Lower lobe of right lung (tissue), 2 donors: ENCODE measurements around the gene TMEM169. TPM values are rescaled to one million over a fixed set of nuclear protein-coding genes. Genes with fewer than 3 reads are reported as not detected.

ENCODE experiments used
- ATAC-seq, 2 donors: fragments of 200-7000 bp; cut with Tn5 transposase; one replicate each; pipeline ENCODE4 v1.9.1; 2020 to 2022; ENCODE audit warnings: mild to moderate bottlenecking in 2 of 2, moderate library complexity in 2 of 2
- DNase-seq: peaks from one replicate; pipeline ENCODE4 v3.0.0-alpha.2; 2020
- H3K27ac ChIP-seq: fragments of 200-600 bp; one replicate; pipeline ENCODE4 v1.8.0; 2022
- H3K27me3 ChIP-seq: fragments of 200-600 bp; one replicate; pipeline ENCODE4 v1.8.0; 2022; ENCODE audit warnings: low read depth
- H3K36me3 ChIP-seq: fragments of 200-600 bp; one replicate; pipeline ENCODE4 v1.8.0; 2022; ENCODE audit warnings: mild to moderate bottlenecking
- H3K4me1 ChIP-seq: fragments of 200-600 bp; one replicate; pipeline ENCODE4 v1.8.0; 2022
- H3K4me3 ChIP-seq: fragments of 200-600 bp; one replicate; pipeline ENCODE4 v1.8.0; 2022; ENCODE audit warnings: mild to moderate bottlenecking
- H3K9me3 ChIP-seq: fragments of 200-600 bp; one replicate; pipeline ENCODE4 v1.8.0; 2022
- intact Hi-C: fragments of 100-400 bp; cut with DNase I; formaldehyde crosslinking; loops from one replicate; pipeline ENCODE4 v1.11.0; 2022
- total RNA-seq: library from RNA; stranded (reverse); fragmentation: NEBNext Ultra II Directional; extraction: Animal tissue kit (Norgen Biotek cat#: 25700); gene quantifications from one replicate; pipeline ENCODE4 v1.2.1, GENCODE V29; 2021
- TF ChIP-seq, protein P1 (sequence below): fragments of 200-600 bp; IDR thresholded peaks from one replicate; pipeline ENCODE4 v1.8.0; 2022; ENCODE audit warnings: antibody characterized with exemption, mild to moderate bottlenecking
- donor health status: DM: no; HTN: yes; CAD: no; lungs with severe emphysema.

Gene TMEM169
- total RNA-seq, 1 donor from 2014 or later, result 1.2 TPM

DNA sequence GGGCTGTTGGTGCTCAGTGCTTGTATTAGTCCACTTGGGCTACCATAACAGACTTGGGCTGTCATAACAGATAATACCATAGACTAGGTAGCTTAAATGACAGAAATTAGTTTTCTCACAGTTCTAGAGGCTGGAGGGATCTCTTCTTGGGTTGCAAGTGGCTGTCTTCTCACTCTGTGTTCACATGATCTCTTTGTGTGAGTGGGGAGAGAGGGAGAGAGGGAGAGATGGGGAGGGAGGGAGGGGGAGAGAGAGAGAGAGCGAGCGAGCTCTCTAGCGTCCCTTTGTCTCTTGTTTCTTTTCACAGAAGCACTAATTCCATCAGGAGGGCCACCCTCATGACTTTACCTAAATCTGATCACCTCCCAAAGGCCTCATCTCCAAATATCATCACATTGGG lies 23.0 kb downstream of the TMEM169 start:
- Histone ChIP-seq H3K27ac (no peak overlapping the region), H3K4me1 (peaks cover 6% of the 10 kb centered on the region), H3K36me3 (no peaks in the 10 kb centered on the region), H3K9me3 (no peaks in the 10 kb centered on the region), H3K4me3 (no peak overlapping the region), H3K27me3 (no peaks in the 10 kb centered on the region)
- no peak for DNase-seq
- intact Hi-C loops, result no loop called here
- TF ChIP-seq, protein P1, sequence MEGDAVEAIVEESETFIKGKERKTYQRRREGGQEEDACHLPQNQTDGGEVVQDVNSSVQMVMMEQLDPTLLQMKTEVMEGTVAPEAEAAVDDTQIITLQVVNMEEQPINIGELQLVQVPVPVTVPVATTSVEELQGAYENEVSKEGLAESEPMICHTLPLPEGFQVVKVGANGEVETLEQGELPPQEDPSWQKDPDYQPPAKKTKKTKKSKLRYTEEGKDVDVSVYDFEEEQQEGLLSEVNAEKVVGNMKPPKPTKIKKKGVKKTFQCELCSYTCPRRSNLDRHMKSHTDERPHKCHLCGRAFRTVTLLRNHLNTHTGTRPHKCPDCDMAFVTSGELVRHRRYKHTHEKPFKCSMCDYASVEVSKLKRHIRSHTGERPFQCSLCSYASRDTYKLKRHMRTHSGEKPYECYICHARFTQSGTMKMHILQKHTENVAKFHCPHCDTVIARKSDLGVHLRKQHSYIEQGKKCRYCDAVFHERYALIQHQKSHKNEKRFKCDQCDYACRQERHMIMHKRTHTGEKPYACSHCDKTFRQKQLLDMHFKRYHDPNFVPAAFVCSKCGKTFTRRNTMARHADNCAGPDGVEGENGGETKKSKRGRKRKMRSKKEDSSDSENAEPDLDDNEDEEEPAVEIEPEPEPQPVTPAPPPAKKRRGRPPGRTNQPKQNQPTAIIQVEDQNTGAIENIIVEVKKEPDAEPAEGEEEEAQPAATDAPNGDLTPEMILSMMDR, result no peak
- no peak for ATAC-seq

DNA sequence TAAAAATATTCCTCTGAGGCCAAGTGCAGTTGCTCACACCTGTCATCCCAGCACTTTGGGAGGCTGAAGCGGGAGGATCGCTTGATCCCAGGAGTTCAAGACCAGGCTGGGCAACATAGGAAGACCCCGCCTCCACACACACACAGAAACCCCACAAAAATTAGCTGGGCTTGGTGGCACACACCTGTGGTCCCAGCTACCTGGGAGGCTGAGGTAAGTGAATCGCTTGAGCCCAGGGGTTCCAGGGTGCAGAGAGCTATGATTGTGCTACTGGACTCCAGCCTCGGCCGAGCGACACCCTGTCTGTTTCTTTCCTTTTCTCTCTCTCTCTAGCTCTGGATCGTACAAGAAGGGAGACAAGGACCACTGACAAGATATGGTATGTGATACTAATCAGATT lies 25.6 kb downstream of the TMEM169 start:
- ATAC-seq (no peak), DNase-seq (no peak)
- H3K4me3 ChIP-seq, result no peak overlapping the region
- no peaks in the 10 kb centered on the region for H3K9me3 ChIP-seq
- no peaks in the 10 kb centered on the region for H3K27me3 ChIP-seq
- H3K36me3 ChIP-seq, result peaks cover 11% of the 10 kb centered on the region
- peaks cover 25% of the 10 kb centered on the region for H3K4me1 ChIP-seq
- TF ChIP-seq, protein P1, result no peak
- intact Hi-C loops, result no loop called here
- no peak overlapping the region for H3K27ac ChIP-seq

DNA sequence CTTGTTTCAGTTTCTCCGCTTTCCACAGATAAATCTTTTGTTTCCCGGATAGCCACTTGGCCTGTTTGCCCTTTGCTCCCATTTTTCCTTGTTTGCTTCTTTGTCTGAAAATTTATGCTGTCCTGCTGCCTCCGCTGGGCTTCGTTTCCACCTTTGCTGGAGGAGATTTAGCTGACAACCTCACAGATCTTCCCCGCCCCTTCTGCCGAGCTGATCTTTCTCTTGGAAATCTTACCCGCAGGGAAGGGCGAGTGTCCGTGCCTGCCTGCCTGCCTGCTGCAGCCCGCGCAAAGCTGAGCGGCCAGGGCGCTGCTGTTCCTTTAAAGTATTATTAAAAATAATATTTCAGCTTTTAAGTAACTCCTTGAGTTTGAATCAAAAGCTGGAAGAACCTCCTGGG lies 26.0 kb downstream of the TMEM169 start:
- Histone ChIP-seq H3K4me1 (peaks cover 30% of the 10 kb centered on the region), H3K9me3 (no peaks in the 10 kb centered on the region), H3K4me3 (no peak overlapping the region), H3K27ac (no peak overlapping the region), H3K27me3 (no peaks in the 10 kb centered on the region), H3K36me3 (peaks cover 15% of the 10 kb centered on the region)
- ATAC-seq, result no peak
- no peak for DNase-seq
- intact Hi-C loops, result no loop called here
- TF ChIP-seq, protein P1, result no peak

DNA sequence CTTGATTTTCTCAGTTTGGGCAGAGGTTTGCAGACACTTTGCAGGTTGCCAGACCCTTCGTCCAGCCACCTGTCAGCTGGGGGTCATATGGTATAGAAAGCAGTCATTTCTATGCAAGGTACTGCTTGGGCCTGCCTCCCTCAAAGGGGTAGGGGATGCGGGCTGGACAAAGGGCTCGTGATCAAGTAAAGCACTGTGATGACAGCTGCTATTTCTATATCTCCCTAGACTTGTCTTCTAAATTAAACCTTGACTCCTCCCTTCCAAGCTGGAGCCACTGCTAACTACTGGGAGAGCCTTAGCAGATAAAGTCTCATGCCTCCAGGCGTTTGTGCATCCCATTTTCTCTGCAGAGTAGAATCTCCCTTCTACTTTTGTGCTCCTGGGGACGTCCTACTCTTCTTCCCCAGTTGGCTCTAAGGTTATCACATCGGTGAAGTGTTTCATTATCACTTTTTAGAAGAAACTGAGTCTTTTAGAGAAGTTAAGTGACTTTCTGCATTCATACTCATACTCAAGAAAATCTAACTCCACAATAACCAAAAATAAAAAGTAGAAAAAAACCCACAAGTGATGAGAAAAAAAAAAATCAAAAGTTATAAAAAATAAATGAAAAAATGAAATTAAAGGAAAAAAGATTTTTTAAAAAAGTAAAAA lies 26.7 kb downstream of the TMEM169 start:
- Histone ChIP-seq H3K9me3 (no peaks in the 10 kb centered on the region), H3K27ac (peak overlapping the region; percentile 94), H3K27me3 (no peaks in the 10 kb centered on the region), H3K4me1 (peaks cover 30% of the 10 kb centered on the region), H3K4me3 (peak overlapping the region; percentile 91), H3K36me3 (peaks cover 22% of the 10 kb centered on the region)
- TF ChIP-seq, protein P1, result no peak
- ATAC-seq (no peak), DNase-seq (no peak)
- intact Hi-C loops, result no loop called here

DNA sequence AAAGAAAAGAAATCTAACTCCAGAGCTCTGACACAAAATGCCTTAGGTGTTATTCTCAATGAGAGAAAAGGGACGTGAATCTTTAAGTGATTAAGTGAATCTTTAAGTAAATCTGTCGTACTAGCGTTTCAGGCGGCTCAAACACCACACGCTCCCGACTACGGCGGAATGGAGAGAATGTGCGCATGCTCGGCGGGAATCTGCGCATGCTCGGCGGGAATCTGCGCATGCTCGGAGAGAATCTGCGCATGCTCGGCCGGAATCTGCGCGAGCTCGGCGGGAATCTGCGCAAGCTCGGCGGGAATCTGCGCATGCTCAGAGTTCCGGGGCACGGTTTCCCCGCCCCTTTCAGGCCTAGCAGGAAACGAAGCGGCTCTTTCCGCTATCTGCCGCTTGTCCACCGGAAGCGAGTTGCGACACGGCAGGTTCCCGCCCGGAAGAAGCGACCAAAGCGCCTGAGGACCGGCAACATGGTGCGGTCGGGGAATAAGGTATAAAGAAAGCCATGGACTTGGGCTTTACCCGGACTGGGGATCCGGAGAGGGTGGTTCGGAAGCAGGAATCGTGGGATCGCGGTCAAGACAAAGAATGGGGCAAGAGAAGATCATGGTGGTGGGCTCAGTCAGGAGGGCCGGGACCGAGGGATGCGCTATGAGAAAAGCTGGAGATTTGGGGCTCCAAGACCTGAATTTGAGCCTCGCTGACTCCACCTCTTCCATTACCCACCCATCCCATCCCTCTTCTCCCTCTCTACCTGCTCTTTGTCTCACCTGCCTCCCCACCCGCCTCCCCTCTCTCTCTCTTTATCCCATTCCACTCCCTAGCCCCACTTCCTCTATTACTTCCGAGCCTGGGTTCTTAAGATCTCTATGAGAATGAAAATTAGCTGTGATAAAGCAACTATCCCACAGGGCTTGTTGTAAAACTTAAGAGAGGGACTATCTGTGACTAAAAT lies 27.5 kb downstream of the TMEM169 start, which contains the start of gene XRCC5:
TSS of gene XRCC5 (plus strand) at position 382 of the 955 bp plus-strand sequence. CDS start at position 471, 89 bp downstream.
- no peaks in the 10 kb centered on the region for H3K9me3 ChIP-seq
- DNase-seq, result peak; percentile 97
- ATAC-seq, result peak; percentile 97
- no peaks in the 10 kb centered on the region for H3K27me3 ChIP-seq
- TF ChIP-seq, protein P1, result no peak
- H3K27ac ChIP-seq, result peak within 1 kb of the TSS; percentile 94
- intact Hi-C loops, result no loop called here
- peaks cover 33% of the 10 kb centered on the region for H3K4me1 ChIP-seq
- peaks cover 30% of the 10 kb centered on the region for H3K36me3 ChIP-seq
- peak within 1 kb of the TSS; percentile 91 for H3K4me3 ChIP-seq
